Astrocyte (in vitro differentiated cells and primary cell): ENCODE measurements around the gene TMEM256. TPM values are rescaled to one million over a fixed set of nuclear protein-coding genes. Genes with fewer than 3 reads are reported as not detected.

Experiments used
- DNase-seq: peaks from one replicate; pipeline ENCODE4 v3.0.0-alpha.2; 2010; ENCODE audit warnings: low read depth
- FAIRE-seq: peaks from 2 replicates; lab custom pipeline; 2011; peaks lifted over from hg19 to GRCh38; lab: Jason Lieb, UNC
- H2AFZ ChIP-seq: 2 replicates; pipeline ENCODE4 v1.6.0; 2012; ENCODE audit warnings: low read depth, low read length, inconsistent platforms
- H3K27ac ChIP-seq: 2 replicates; pipeline ENCODE4 v1.5.1; 2011; ENCODE audit warnings: low read depth, low read length, inconsistent platforms
- H3K27me3 ChIP-seq: 2 replicates; pipeline ENCODE4 v1.6.0; 2011; ENCODE audit warnings: low read length, inconsistent platforms; ENCODE audit not compliant: insufficient read depth
- H3K36me3 ChIP-seq: 2 replicates; pipeline ENCODE4 v1.5.1; 2011; ENCODE audit warnings: low read length, inconsistent platforms; ENCODE audit not compliant: insufficient read depth
- H3K4me1 ChIP-seq: 2 replicates; pipeline ENCODE4 v1.5.1; 2011; ENCODE audit warnings: low read length, inconsistent platforms; ENCODE audit not compliant: insufficient read depth
- H3K4me2 ChIP-seq: 2 replicates; pipeline ENCODE4 v1.6.0; 2012; ENCODE audit warnings: low read length, inconsistent platforms
- H3K4me3 ChIP-seq: 2 replicates; pipeline ENCODE4 v1.5.1; 2011; ENCODE audit warnings: low read depth, mild to moderate bottlenecking, low read length, inconsistent platforms; ENCODE audit not compliant: insufficient read depth
- H3K79me2 ChIP-seq: 2 replicates; pipeline ENCODE4 v1.6.0; 2012; ENCODE audit warnings: mild to moderate bottlenecking, low read length, inconsistent platforms; ENCODE audit not compliant: insufficient read depth
- H3K9ac ChIP-seq: 2 replicates; pipeline ENCODE4 v1.6.0; 2012; ENCODE audit warnings: mild to moderate bottlenecking, low read length, inconsistent platforms
- H3K9me3 ChIP-seq: 2 replicates; pipeline ENCODE4 v1.5.1; 2012; ENCODE audit warnings: low read depth, mild to moderate bottlenecking, low read length, inconsistent platforms; ENCODE audit not compliant: insufficient read depth
- H4K20me1 ChIP-seq: 2 replicates; pipeline ENCODE4 v1.6.0; 2012; ENCODE audit warnings: low read length, inconsistent platforms; ENCODE audit not compliant: insufficient read depth
- H3K27ac Mint-ChIP-seq: one replicate; pipeline ENCODE4 v1.8.0; 2021; ENCODE audit warnings: mild to moderate bottlenecking, mixed read lengths; ENCODE audit not compliant: unreplicated experiment
- H3K27me3 Mint-ChIP-seq: one replicate; pipeline ENCODE4 v1.8.0; 2021; ENCODE audit warnings: low read depth, mixed read lengths; ENCODE audit not compliant: unreplicated experiment
- H3K36me3 Mint-ChIP-seq: one replicate; pipeline ENCODE4 v1.8.0; 2021; ENCODE audit warnings: low read depth, mixed read lengths; ENCODE audit not compliant: unreplicated experiment
- H3K4me1 Mint-ChIP-seq: one replicate; pipeline ENCODE4 v1.8.0; 2021; ENCODE audit warnings: low read depth, mixed read lengths; ENCODE audit not compliant: unreplicated experiment
- H3K4me3 Mint-ChIP-seq: one replicate; pipeline ENCODE4 v1.8.0; 2021; ENCODE audit warnings: mild to moderate bottlenecking, moderate library complexity, mixed read lengths; ENCODE audit not compliant: unreplicated experiment
- H3K9me3 Mint-ChIP-seq: one replicate; pipeline ENCODE4 v1.8.0; 2021; ENCODE audit warnings: mild to moderate bottlenecking, mixed read lengths; ENCODE audit not compliant: unreplicated experiment
- CTCF ChIP-seq: IDR thresholded peaks from 2 replicates; pipeline ENCODE4 v1.5.1; 2011; ENCODE audit warnings: low read depth, mild to moderate bottlenecking, inconsistent platforms, low read length, moderate library complexity; ENCODE audit not compliant: insufficient read depth
- EZH2 ChIP-seq: IDR thresholded peaks from 2 replicates; pipeline ENCODE4 v1.6.1; 2012; ENCODE audit warnings: mild to moderate bottlenecking, low read length, inconsistent platforms; ENCODE audit not compliant: insufficient read depth
- total RNA-seq: library from RNA; stranded (reverse); gene quantifications from 2 replicates; pipeline ENCODE4 v1.2.1, GENCODE V29; 2021

The TMEM256 gene
- total RNA-seq, 1 donor from 2014 or later: 45.7 TPM

GRCh38 chr17:7398612-7399011, 5.3 kb downstream of the TMEM256 start:
- Histone ChIP-seq H3K4me3 (no peak overlapping the region), H3K9ac (no peak overlapping the region), H3K79me2 (peaks cover 14% of the 10 kb centered on the region), H3K4me1 (peaks cover 14% of the 10 kb centered on the region), H3K9me3 (no peaks in the 10 kb centered on the region), H3K27ac (no peak overlapping the region), H3K36me3 (no peaks in the 10 kb centered on the region), H3K4me2 (no peak overlapping the region), H4K20me1 (peaks cover 4% of the 10 kb centered on the region), H3K27me3 (no peaks in the 10 kb centered on the region), H2AFZ (no peak overlapping the region)
- Mint-ChIP-seq H3K27ac (no peak overlapping the region), H3K9me3 (no peaks in the 10 kb centered on the region), H3K27me3 (no peaks in the 10 kb centered on the region), H3K4me3 (peak overlapping the region; percentile 11), H3K36me3 (peaks cover 4% of the 10 kb centered on the region), H3K4me1 (peaks cover 12% of the 10 kb centered on the region)
- no peak for TF ChIP-seq CTCF
- TF ChIP-seq EZH2: no peak
- DNase-seq (no peak), FAIRE-seq (no peak)

- Mint-ChIP-seq H3K4me1 (peaks cover 7% of the 10 kb centered on the region), H3K27ac (no peak overlapping the region), H3K9me3 (no peaks in the 10 kb centered on the region), H3K27me3 (no peaks in the 10 kb centered on the region), H3K36me3 (peaks cover 12% of the 10 kb centered on the region), H3K4me3 (no peak overlapping the region)
- Histone ChIP-seq H3K27me3 (no peaks in the 10 kb centered on the region), H3K4me2 (no peak overlapping the region), H3K4me3 (no peak overlapping the region), H3K27ac (no peak overlapping the region), H2AFZ (no peak overlapping the region), H4K20me1 (peaks cover 10% of the 10 kb centered on the region), H3K4me1 (peaks cover 13% of the 10 kb centered on the region), H3K79me2 (peaks cover 18% of the 10 kb centered on the region), H3K36me3 (peaks cover 12% of the 10 kb centered on the region), H3K9ac (no peak overlapping the region), H3K9me3 (no peaks in the 10 kb centered on the region)
- FAIRE-seq (no peak), DNase-seq (no peak)
- TF ChIP-seq CTCF (no peak), EZH2 (no peak)
Observed at GRCh38 chr17:7396147-7396546, 7.8 kb downstream of the TMEM256 start.

- Histone ChIP-seq H4K20me1 (peaks cover 26% of the 10 kb centered on the region), H3K36me3 (peaks cover 17% of the 10 kb centered on the region), H3K27me3 (no peaks in the 10 kb centered on the region), H3K9ac (peak within 1 kb of the TSS; percentile 90), H3K4me1 (peaks cover 13% of the 10 kb centered on the region), H3K79me2 (peaks cover 23% of the 10 kb centered on the region), H3K27ac (peak within 1 kb of the TSS; percentile 81), H3K9me3 (no peaks in the 10 kb centered on the region), H2AFZ (peak within 1 kb of the TSS; percentile 90), H3K4me2 (peak within 1 kb of the TSS; percentile 99), H3K4me3 (peak within 1 kb of the TSS; percentile 86)
- Mint-ChIP-seq H3K27ac (peak within 1 kb of the TSS; percentile 86), H3K27me3 (no peaks in the 10 kb centered on the region), H3K9me3 (no peaks in the 10 kb centered on the region), H3K36me3 (peaks cover 16% of the 10 kb centered on the region), H3K4me3 (peak within 1 kb of the TSS; percentile 92), H3K4me1 (peaks cover 5% of the 10 kb centered on the region)
- DNase-seq: peak; percentile 70
- no peak for TF ChIP-seq EZH2
- peak; percentile 21 for TF ChIP-seq CTCF
- FAIRE-seq: no peak
Observed at GRCh38 chr17:7394452-7395191, 9.3 kb downstream of the TMEM256 start, which contains the start of gene PLSCR3. PLSCR3 (minus strand) TSS chr17:7394525; CDS start chr17:7394110, 415 bp downstream.
